ENCODE data around the gene LRCH4.

DNA sequence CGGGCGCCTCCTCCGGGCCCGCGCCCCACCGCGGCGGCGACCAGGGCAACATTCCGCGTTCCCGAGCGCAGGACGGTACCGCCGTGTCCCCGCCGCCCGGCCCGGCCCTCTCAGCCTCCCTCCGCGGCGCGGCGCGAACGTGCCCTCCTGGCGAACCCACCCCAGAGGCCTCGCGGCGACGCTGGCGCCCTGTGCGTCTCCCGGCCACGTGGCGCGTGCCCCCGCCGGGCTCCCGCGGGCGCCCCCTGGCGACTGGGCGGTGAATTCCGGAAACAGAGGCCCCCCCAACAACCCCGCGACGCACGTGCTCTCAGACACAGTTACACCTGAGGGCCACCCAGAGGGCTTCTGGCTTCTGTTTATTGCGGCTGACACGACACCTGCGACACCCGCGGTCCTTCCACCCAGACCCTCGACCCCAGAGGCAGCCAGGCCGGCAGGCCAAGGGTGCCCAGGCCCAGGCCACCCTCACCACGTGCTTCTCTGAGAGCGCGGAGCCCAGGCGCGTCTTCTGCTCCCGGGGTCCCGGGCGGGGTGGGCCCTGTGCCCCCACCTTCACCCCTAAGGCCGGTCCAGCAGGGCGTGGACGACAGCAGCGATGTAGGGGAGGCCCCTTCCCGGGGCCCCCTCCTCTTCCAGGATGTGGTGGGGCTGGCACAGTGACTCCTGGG, 12.1 kb downstream of the LRCH4 start, which contains the start of gene SAP25:
- TF ChIP-seq CTCF (conservative IDR thresholded peaks at IDR 0.05) (no peak; the same call in 1 of the 2 replicates), ZFX (IDR thresholded peaks at IDR 0.05) (no peak)

All from C4-2B (cell line).